OCI-LY7 (cell line): ENCODE measurements around the gene TMEM135. TPM values are rescaled to one million over a fixed set of nuclear protein-coding genes. Genes with fewer than 3 reads are reported as not detected.

Experiments
- BruUV-seq: library from RNA; stranded (reverse); fragments of 400-500 nt; replicated peaks from 2 replicates; lab custom pipeline; 2021; lab: Mats Ljungman, UMichigan
- CTCF ChIA-PET: fragments of 300-600 bp; sonication (Branson Sonifier 250); formaldehyde crosslinking; loops from one replicate; lab custom pipeline; 2022; ENCODE audit warnings: antibody characterized with exemption; ENCODE audit not compliant: unreplicated experiment; lab: Charles Lee
- POLR2A ChIA-PET: fragments of 300-600 bp; sonication (Branson Sonifier 250); formaldehyde crosslinking; loops from one replicate; lab custom pipeline; 2022; ENCODE audit warnings: antibody characterized with exemption; lab: Charles Lee
- DNase-seq: peaks from one replicate; pipeline ENCODE4 v3.0.0-alpha.2; 2015; ENCODE audit warnings: low spot score
- H2AFZ ChIP-seq: fragments of 200-600 bp; sonication (generic), shearing (Covaris generic); 2 replicates; pipeline ENCODE4 v1.6.1; 2014; ENCODE audit warnings: mild to moderate bottlenecking, antibody characterized with exemption, low read length, moderate library complexity
- H3K27ac ChIP-seq: fragments of 200-600 bp; sonication (generic); 2 replicates; pipeline ENCODE4 v1.5.1; 2014; ENCODE audit warnings: mixed run types, low read depth, mild to moderate bottlenecking, moderate library complexity, low read length, inconsistent platforms; ENCODE audit not compliant: poor library complexity, severe bottlenecking
- H3K36me3 ChIP-seq: fragments of 200-600 bp; sonication (generic); 2 replicates; pipeline ENCODE4 v1.6.1; 2014; ENCODE audit warnings: mild to moderate bottlenecking, antibody characterized with exemption, low read length, moderate library complexity, mixed read lengths; ENCODE audit not compliant: insufficient read depth
- H3K4me1 ChIP-seq: fragments of 200-600 bp; sonication (generic); 2 replicates; pipeline ENCODE4 v1.5.1; 2014; ENCODE audit warnings: mild to moderate bottlenecking, low read length; ENCODE audit not compliant: insufficient read depth, poor library complexity, severe bottlenecking
- H3K4me2 ChIP-seq: fragments of 200-600 bp; sonication (generic); 2 replicates; pipeline ENCODE4 v1.6.1; 2014; ENCODE audit warnings: mild to moderate bottlenecking, low read length
- H3K4me3 ChIP-seq: fragments of 200-600 bp; sonication (generic); 2 replicates; pipeline ENCODE4 v1.5.1; 2014; ENCODE audit warnings: mild to moderate bottlenecking, low read depth, low read length; ENCODE audit not compliant: poor library complexity, severe bottlenecking
- H3K79me2 ChIP-seq: fragments of 200-600 bp; sonication (generic); 2 replicates; pipeline ENCODE4 v1.6.1; 2016; ENCODE audit warnings: low read depth, mild to moderate bottlenecking, low read length, moderate library complexity, mixed read lengths; ENCODE audit not compliant: insufficient read depth
- H3K9me2 ChIP-seq: fragments of 200-600 bp; sonication (generic); 2 replicates; pipeline ENCODE4 v1.6.1; 2016; ENCODE audit warnings: mild to moderate bottlenecking, low read length, mixed read lengths; ENCODE audit not compliant: insufficient read depth
- H3K9me3 ChIP-seq: fragments of 200-600 bp; sonication (generic); 2 replicates; pipeline ENCODE4 v1.6.1; 2014; ENCODE audit warnings: mild to moderate bottlenecking, mixed run types, low read length, mixed read lengths
- H4K20me1 ChIP-seq: fragments of 200-600 bp; sonication (generic); 2 replicates; pipeline ENCODE4 v1.6.1; 2014; ENCODE audit warnings: mild to moderate bottlenecking, antibody characterized with exemption, low read length, moderate library complexity, mixed read lengths; ENCODE audit not compliant: insufficient read depth
- EZH2phosphoT487 ChIP-seq: fragments of 200-600 bp; sonication (generic); IDR thresholded peaks from 2 replicates; pipeline ENCODE4 v1.6.1; 2018; ENCODE audit warnings: low read depth, borderline replicate concordance, mild to moderate bottlenecking, mixed run types, antibody characterized with exemption, low read length, moderate library complexity, mixed read lengths
- intact Hi-C: fragments of 100-400 bp; cut with micrococcal nuclease; formaldehyde crosslinking; loops from one replicate; pipeline ENCODE4 v1.10.0; 2022; ENCODE audit not compliant: unreplicated experiment
- total RNA-seq, 2 experiments: library from RNA; depleted of rRNA in 1 of 2; stranded (reverse); fragments of >200 nt in 1 of 2; shearing (Covaris generic) in 1 of 2; gene quantifications; 2 replicates each; pipeline ENCODE4 v1.2.3, GENCODE V29; 2014 to 2022
- TF ChIP-seq, protein P1 (sequence below): fragments of 200-600 bp; sonication (generic); conservative IDR thresholded peaks from 2 replicates; pipeline ENCODE4 v1.5.1; 2014; ENCODE audit warnings: mild to moderate bottlenecking, antibody characterized with exemption, low read length, moderate library complexity, mixed read lengths

Gene TMEM135
- total RNA-seq, 2 experiments from 2014 or later = 14.5 to 56.4 TPM

DNA sequence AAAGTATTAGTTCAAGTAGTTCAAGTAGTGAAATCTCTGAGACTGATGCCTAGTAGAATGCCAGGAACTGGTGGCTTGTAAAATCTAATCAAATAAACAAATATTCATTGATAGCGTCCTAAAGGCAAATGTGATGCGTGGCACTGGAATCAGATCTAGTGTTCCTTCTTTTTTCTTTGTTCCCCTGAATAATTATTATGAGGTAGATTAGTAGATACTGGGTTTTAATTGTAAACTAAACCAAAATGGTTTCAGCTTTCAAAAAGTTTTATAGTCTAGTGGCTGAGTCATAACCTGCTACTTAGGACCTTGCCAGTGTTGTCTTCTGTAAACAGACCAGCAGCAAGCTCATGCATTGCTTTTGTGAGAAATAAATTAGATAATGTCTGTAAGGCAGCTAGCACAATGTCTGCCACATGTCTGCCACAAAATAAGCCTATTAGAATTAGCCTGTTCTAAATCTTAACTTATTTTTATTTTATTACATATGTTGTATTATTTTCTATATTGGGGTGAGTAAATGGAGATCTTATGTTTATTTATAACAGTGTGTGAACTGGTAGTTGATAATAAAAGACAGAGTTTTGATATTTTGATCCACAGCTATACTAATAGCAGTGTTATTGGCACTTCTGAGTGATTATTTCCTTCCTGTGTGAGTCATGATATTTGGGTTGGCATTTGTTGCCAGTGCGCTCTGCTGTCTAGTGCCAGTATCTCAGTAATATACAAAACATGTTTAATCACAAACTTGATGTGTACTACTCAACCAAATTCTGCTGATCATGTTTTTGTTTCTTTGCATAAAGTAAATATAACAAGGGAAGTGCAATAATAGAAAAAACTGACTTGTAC, 135.7 kb downstream of the TMEM135 start:
- intact Hi-C loops = no loop called here
- BruUV-seq = no TSS peak
- CTCF ChIA-PET = interaction anchor here (1.1 kb wide), 1 partner anchor 76 kb away, joined by 3 read pairs; no protein-coding TSS in a partner anchor

DNA sequence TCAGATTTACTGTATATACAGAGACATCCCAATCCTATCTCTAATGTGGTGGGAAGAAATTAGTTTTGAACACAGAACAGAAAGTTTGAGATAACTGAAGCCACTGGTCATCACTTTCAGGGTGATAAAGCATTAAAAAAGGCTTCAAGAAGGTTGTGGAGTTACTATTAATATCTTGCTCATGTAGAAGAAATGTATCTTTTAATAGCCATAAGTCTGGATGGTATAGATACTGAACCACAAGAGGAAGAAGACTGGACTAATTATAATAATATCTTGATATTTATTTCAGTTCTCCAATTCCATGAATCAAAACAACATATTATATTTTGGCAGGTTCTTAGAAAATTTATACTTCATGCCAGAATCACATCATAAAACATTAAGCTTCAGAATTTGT, 137.1 kb downstream of the TMEM135 start:
- H3K27ac ChIP-seq = no peak overlapping the region
- no peaks in the 10 kb centered on the region for H3K79me2 ChIP-seq
- H3K9me2 ChIP-seq = no peaks in the 10 kb centered on the region
- DNase-seq = no peak
- H3K4me2 ChIP-seq = no peak overlapping the region
- H3K36me3 ChIP-seq = peaks cover 12% of the 10 kb centered on the region
- H2AFZ ChIP-seq = no peak overlapping the region
- CTCF ChIA-PET = no interaction called here
- no TSS peak for BruUV-seq
- no peaks in the 10 kb centered on the region for H3K4me1 ChIP-seq
- H3K4me3 ChIP-seq = no peak overlapping the region
- intact Hi-C loops = no loop called here
- H4K20me1 ChIP-seq = no peaks in the 10 kb centered on the region
- H3K9me3 ChIP-seq = peaks cover 5% of the 10 kb centered on the region; the same call in 1 of the 2 replicates
- TF ChIP-seq, protein P1, sequence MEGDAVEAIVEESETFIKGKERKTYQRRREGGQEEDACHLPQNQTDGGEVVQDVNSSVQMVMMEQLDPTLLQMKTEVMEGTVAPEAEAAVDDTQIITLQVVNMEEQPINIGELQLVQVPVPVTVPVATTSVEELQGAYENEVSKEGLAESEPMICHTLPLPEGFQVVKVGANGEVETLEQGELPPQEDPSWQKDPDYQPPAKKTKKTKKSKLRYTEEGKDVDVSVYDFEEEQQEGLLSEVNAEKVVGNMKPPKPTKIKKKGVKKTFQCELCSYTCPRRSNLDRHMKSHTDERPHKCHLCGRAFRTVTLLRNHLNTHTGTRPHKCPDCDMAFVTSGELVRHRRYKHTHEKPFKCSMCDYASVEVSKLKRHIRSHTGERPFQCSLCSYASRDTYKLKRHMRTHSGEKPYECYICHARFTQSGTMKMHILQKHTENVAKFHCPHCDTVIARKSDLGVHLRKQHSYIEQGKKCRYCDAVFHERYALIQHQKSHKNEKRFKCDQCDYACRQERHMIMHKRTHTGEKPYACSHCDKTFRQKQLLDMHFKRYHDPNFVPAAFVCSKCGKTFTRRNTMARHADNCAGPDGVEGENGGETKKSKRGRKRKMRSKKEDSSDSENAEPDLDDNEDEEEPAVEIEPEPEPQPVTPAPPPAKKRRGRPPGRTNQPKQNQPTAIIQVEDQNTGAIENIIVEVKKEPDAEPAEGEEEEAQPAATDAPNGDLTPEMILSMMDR = no peak
- TF ChIP-seq EZH2phosphoT487 = no peak
- POLR2A ChIA-PET = interaction anchor here (0.9 kb wide), 1 partner anchor 27 kb away, joined by 3 read pairs; no protein-coding TSS in a partner anchor

More for the DNA sequence above, 135.7 kb downstream of the TMEM135 start:
- peaks cover 5% of the 10 kb centered on the region; the same call in 1 of the 2 replicates for H3K9me3 ChIP-seq
- H3K4me1 ChIP-seq = no peaks in the 10 kb centered on the region
- peaks cover 8% of the 10 kb centered on the region for H3K36me3 ChIP-seq
- no peak for TF ChIP-seq EZH2phosphoT487
- TF ChIP-seq, protein P1 = no peak
- H3K9me2 ChIP-seq = no peaks in the 10 kb centered on the region
- H3K27ac ChIP-seq = no peak overlapping the region
- H3K4me2 ChIP-seq = no peak overlapping the region
- no peaks in the 10 kb centered on the region for H3K79me2 ChIP-seq
- H2AFZ ChIP-seq = no peak overlapping the region
- H3K4me3 ChIP-seq = no peak overlapping the region
- H4K20me1 ChIP-seq = no peaks in the 10 kb centered on the region
- POLR2A ChIA-PET = no interaction called here
- no peak for DNase-seq

DNA sequence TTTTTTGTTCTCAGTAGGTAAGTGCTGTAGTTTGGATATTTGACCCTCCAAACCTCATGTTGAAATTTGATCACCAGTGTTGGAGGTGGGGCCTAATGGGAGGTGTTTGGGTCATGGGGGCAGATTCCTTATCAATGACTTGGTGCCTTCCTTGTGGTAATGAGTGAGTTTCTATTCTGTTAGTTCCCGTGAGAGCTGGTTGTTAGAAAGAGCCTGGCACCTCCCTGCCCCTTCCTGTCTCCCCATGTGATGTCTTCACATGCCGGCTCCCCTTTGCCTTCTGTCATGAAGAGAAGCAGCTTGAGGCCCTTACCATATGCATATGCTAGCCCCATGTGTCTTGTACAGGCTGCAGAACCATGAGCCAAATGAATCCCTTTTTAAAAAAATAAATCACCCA, 138.3 kb downstream of the TMEM135 start:
- Histone ChIP-seq H3K79me2 (no peaks in the 10 kb centered on the region), H3K9me3 (peaks cover 5% of the 10 kb centered on the region; the same call in 1 of the 2 replicates), H3K4me2 (no peak overlapping the region), H4K20me1 (no peaks in the 10 kb centered on the region), H3K9me2 (no peaks in the 10 kb centered on the region), H3K4me1 (no peaks in the 10 kb centered on the region), H3K27ac (no peak overlapping the region), H3K36me3 (peaks cover 12% of the 10 kb centered on the region), H3K4me3 (no peak overlapping the region), H2AFZ (no peak overlapping the region)
- POLR2A ChIA-PET = interaction anchor here (1.1 kb wide), 1 partner anchor 34 kb away, joined by 3 read pairs; no protein-coding TSS in a partner anchor
- TF ChIP-seq, protein P1 = no peak
- TF ChIP-seq EZH2phosphoT487 = no peak
- CTCF ChIA-PET = no interaction called here
- BruUV-seq = no TSS peak
- no peak for DNase-seq
- intact Hi-C loops = no loop called here
